BE2C (cell line): ENCODE results near the gene AADACL4.
"Not testable (repeated sequence)": the region's sequence is repeated elsewhere in the genome, so short reads cannot be mapped to it uniquely, and the experiment has no call there.

ENCODE experiments used
- DNase-seq: peaks from one replicate; pipeline ENCODE4 v3.0.0-alpha.2; 2020
- H3K27me3 ChIP-seq: fragments of 250-450 bp; sonication (Bioruptor Pico); 2 replicates; pipeline ENCODE4 v1.5.1; 2020; ENCODE audit warnings: mild to moderate bottlenecking
- H3K36me3 ChIP-seq: fragments of 250-450 bp; sonication (Bioruptor Pico); 2 replicates; pipeline ENCODE4 v1.5.1; 2020; ENCODE audit warnings: mild to moderate bottlenecking
- H3K4me1 ChIP-seq: fragments of 250-450 bp; sonication (Bioruptor Pico); 2 replicates; pipeline ENCODE4 v1.5.1; 2020
- H3K4me3 ChIP-seq: 2 replicates; pipeline ENCODE4 v1.5.1; 2011; ENCODE audit warnings: low read depth, low read length
- H3K9me3 ChIP-seq: fragments of 250-450 bp; sonication (Bioruptor Pico); 2 replicates; pipeline ENCODE4 v1.5.1; 2020
- CTCF ChIP-seq: IDR thresholded peaks from 2 replicates; pipeline ENCODE4 v1.5.1; 2012; ENCODE audit warnings: mild to moderate bottlenecking, low read depth, low read length

AADACL4 gene

GRCh38 chr1:12665511-12665910 lies 21.6 kb downstream of the AADACL4 start:
- no peaks in the 10 kb centered on the region for H3K9me3 ChIP-seq
- H3K4me3 ChIP-seq = no peak overlapping the region

GRCh38 chr1:12666141-12666735 lies 22.4 kb downstream of the AADACL4 start:
- H3K27me3 ChIP-seq = no peaks in the 10 kb centered on the region
- DNase-seq = no peak
- H3K4me1 ChIP-seq = no peaks in the 10 kb centered on the region
- no peak overlapping the region for H3K4me3 ChIP-seq
- no peak for TF ChIP-seq CTCF
- H3K36me3 ChIP-seq = no peaks in the 10 kb centered on the region
- H3K9me3 ChIP-seq = no peaks in the 10 kb centered on the region

More at GRCh38 chr1:12665511-12665910, 21.6 kb downstream of the AADACL4 start:
- no peak for TF ChIP-seq CTCF
- no peaks in the 10 kb centered on the region for H3K36me3 ChIP-seq
- no peaks in the 10 kb centered on the region for H3K27me3 ChIP-seq
- DNase-seq = no peak
- H3K4me1 ChIP-seq = no peaks in the 10 kb centered on the region

GRCh38 chr1:12669529-12670068 lies 25.7 kb downstream of the AADACL4 start:
- Histone ChIP-seq H3K27me3 (no peaks in the 10 kb centered on the region), H3K36me3 (no peaks in the 10 kb centered on the region), H3K4me1 (no peaks in the 10 kb centered on the region), H3K4me3 (no peak overlapping the region), H3K9me3 (no peaks in the 10 kb centered on the region)
- no peak for TF ChIP-seq CTCF
- no peak for DNase-seq

GRCh38 chr1:12674358-12674757 lies 30.5 kb downstream of the AADACL4 start:
- H3K36me3 ChIP-seq = no peaks in the 10 kb centered on the region
- no peak for TF ChIP-seq CTCF
- no peaks in the 10 kb centered on the region for H3K4me1 ChIP-seq
- DNase-seq = no peak
- no peaks in the 10 kb centered on the region for H3K9me3 ChIP-seq
- H3K27me3 ChIP-seq = no peaks in the 10 kb centered on the region
- no peak overlapping the region for H3K4me3 ChIP-seq

- H3K9me3 ChIP-seq, H3K4me1 ChIP-seq: not testable (repeated sequence)
These were observed 32.2 kb downstream of the AADACL4 start for GRCh38 chr1:12676122-12676521.

GRCh38 chr1:12677565-12677964 lies 33.7 kb downstream of the AADACL4 start:
- DNase-seq = no peak
- H3K27me3 ChIP-seq = no peaks in the 10 kb centered on the region
- H3K9me3 ChIP-seq = no peaks in the 10 kb centered on the region
- TF ChIP-seq CTCF = no peak
- H3K4me1 ChIP-seq = no peaks in the 10 kb centered on the region
- no peaks in the 10 kb centered on the region for H3K36me3 ChIP-seq
- H3K4me3 ChIP-seq = no peak overlapping the region

More at GRCh38 chr1:12676122-12676521, 32.2 kb downstream of the AADACL4 start:
- not testable (repeated sequence) for H3K27me3 ChIP-seq, H3K4me3 ChIP-seq, DNase-seq, H3K36me3 ChIP-seq
